GM21367 (cell line): ENCODE measurements around the gene MEX3D.
"Not testable (repeated sequence)": the region's sequence is repeated elsewhere in the genome, so short reads cannot be mapped to it uniquely, and the experiment has no call there.

Experiments
- ATAC-seq: cut with Tn5 transposase; IDR thresholded peaks from one replicate; pipeline ENCODE4 v1.9.1; 2021; ENCODE audit not compliant: unreplicated experiment

MEX3D gene

GRCh38 chr19:1522061-1522460 is 46.1 kb downstream of the MEX3D start:
- ATAC-seq, result no peak

- ATAC-seq, result no peak
Observed at GRCh38 chr19:1521636-1522035, 46.5 kb downstream of the MEX3D start.

GRCh38 chr19:1520203-1520780 is 47.8 kb downstream of the MEX3D start:
- no peak for ATAC-seq

GRCh38 chr19:1519802-1520201 is 48.3 kb downstream of the MEX3D start:
- ATAC-seq, result not testable (repeated sequence)

GRCh38 chr19:1518471-1518870 is 49.7 kb downstream of the MEX3D start:
- ATAC-seq, result no peak

GRCh38 chr19:1516395-1516753 is 51.8 kb downstream of the MEX3D start:
- ATAC-seq, result no peak

GRCh38 chr19:1514986-1515721 is 53.0 kb downstream of the MEX3D start:
- ATAC-seq, result no peak

- no peak for ATAC-seq
Observed at GRCh38 chr19:1514295-1514661, 53.8 kb downstream of the MEX3D start.

- no peak for ATAC-seq
Observed at GRCh38 chr19:1513499-1514294, 54.4 kb downstream of the MEX3D start.

GRCh38 chr19:1512671-1513498 is 55.2 kb downstream of the MEX3D start, which contains the start of gene ADAMTSL5:
ADAMTSL5 (minus strand) TSS chr19:1513019; CDS start chr19:1510943, 2,076 bp downstream.
- no peak for ATAC-seq

GRCh38 chr19:1511318-1512317 is 56.5 kb downstream of the MEX3D start:
- ATAC-seq, result no peak

- no peak for ATAC-seq
Observed at GRCh38 chr19:1510807-1511206, 57.3 kb downstream of the MEX3D start.

- ATAC-seq, result no peak
Observed at GRCh38 chr19:1510442-1510806, 57.7 kb downstream of the MEX3D start.

GRCh38 chr19:1509602-1510441 is 58.3 kb downstream of the MEX3D start:
- ATAC-seq, result no peak

- ATAC-seq, result no peak
Observed at GRCh38 chr19:1508507-1508856, 59.6 kb downstream of the MEX3D start.

GRCh38 chr19:1507763-1508506 is 60.2 kb downstream of the MEX3D start:
- no peak for ATAC-seq

- ATAC-seq, result no peak
Observed at GRCh38 chr19:1507192-1507660, 60.9 kb downstream of the MEX3D start.
